NCI-H526 (cell line): ENCODE data around the gene TRAF7.
A peak's percentile ranks its signal among the peaks of the same experiment; 100 is the strongest.

Source experiments
- DNase-seq, 2 experiments: peaks; one replicate each; lab custom pipeline; 2025; lab: John Stamatoyannopoulos, UW

TRAF7 gene

GRCh38 chr16:2147981-2148671 is 7.5 kb upstream of the TRAF7 start, which contains the start of gene RAB26:
Gene RAB26, plus strand, starts transcription at chr16:2148625. Its CDS starts 159 bp downstream, at chr16:2148784.
- DNase-seq, result peak in 1 of 2 experiments; percentile 72

- peak in 1 of 2 experiments; percentile 42 for DNase-seq
Observed at GRCh38 chr16:2148714-2149629, 6.6 kb upstream of the TRAF7 start.

DNA sequence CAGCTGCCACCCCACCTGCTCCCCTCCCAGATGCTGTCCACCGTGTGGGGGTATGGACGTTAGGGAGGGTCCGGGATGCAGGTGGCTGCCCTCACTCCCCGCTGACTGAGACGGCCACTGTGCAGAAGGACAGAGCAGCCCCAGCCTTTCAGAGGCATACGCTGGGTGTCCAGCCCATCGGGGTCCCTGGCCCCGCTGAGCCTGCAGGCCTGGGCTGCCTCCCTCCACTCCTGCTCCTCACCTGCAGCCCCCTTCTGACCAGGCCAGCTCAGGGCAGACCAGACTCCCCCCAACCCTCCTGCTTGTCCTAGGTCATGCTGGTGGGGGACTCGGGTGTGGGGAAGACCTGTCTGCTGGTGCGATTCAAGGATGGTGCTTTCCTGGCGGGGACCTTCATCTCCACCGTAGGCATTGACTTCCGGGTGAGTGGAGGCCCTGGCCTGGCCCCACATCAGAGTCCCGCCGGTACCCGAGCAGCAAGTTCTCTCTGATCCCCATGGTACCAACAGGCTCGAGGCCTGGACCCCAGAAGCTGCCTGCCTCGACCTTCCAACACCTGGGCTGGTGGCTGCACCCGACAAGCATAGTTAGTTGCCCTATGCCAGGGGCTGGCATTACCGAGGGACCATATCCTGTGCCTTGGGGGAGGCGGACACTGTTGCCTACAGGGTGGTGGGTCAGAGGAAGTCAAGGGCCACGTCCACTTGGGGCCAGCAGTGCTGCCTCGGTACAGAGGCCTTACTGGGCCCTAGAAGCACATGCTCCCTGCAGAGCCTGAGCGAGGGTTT is 5.8 kb upstream of the TRAF7 start:
- DNase-seq, result no peak

DNA sequence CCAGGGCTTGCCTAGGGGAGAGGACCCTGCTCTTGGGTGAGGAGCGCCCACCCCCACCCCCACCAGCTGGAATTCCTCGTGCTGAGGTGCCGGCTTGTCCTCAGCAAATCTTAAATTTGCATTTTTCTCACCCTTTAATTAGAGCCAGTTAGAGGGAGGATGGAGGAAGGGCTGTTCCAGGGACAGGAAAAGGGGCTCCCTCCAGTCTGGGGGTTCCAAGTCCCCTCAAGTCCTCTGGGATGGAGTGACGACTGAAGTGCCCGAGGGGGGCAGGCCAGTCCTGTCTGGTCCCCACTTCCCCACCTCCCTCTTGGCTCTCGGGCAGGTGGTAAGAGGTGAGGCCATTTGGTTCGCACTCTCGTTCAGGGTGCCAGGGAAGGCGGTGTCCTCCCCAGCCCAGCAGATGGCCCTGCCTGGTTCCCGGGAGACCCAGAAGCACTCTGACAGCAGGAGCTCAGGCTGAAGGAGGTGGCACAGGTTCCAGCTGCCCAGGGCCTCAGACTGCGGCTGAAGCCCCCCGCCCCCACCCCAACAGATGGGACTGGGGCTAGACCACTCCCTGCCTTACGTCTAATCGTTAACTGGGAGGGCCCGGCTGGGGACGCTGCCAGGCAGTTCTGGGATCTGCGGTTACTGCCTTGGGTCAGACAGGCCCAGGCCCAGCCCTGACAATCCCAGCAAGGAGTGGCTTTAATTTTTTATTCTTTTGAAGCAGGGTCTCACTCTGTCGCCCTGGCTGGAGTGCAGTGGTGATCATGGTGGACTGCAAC is 5.0 kb upstream of the TRAF7 start:
- DNase-seq, result peak in 1 of 2 experiments; percentile 38

DNA sequence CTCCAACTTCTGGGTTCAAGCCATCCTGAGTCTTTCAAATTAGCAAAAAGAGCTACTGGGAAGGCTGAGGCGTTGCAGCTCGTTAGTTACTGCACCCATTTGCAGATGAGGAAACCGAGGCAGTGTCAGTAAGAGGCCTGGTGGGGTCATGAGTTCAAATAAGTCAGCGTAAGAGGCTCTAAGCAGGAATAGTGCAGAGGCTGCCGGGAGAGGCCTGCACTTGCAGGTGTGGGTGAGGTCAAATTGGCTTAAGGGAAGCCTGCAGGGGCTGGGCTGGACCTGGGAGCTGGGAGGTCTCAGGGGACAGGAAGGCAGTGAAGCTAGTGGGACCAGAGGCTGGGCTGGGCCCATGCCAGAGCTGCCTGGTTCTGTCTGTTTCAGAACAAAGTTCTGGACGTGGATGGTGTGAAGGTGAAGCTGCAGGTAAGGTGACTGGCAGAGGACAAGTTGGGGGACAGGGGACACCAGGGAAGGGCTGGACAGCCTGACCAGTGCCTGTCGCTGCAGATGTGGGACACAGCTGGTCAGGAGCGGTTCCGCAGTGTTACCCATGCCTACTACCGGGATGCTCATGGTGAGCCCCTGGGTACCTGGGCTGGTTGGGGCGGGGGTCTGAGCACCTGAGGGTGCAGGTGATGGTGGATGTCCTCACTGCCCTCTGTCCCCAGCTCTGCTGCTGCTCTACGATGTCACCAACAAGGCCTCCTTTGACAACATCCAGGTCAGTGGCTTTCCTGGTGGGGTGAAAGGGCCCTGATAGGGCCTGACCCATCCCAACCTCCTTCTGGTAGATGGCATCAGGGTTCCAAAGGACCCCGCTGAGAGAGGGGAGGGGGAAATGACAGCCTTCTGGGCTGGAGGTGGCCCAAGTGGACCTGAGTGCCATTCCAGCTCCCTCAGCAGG is 4.1 kb upstream of the TRAF7 start:
- no peak for DNase-seq

- no peak for DNase-seq
Observed at GRCh38 chr16:2152695-2153506, 2.7 kb upstream of the TRAF7 start.

- no peak for DNase-seq
Observed at GRCh38 chr16:2154533-2155090, 970 bp upstream of the TRAF7 start.

GRCh38 chr16:2155977-2156848 is 631 bp downstream of the TRAF7 start:
- no peak for DNase-seq

DNA sequence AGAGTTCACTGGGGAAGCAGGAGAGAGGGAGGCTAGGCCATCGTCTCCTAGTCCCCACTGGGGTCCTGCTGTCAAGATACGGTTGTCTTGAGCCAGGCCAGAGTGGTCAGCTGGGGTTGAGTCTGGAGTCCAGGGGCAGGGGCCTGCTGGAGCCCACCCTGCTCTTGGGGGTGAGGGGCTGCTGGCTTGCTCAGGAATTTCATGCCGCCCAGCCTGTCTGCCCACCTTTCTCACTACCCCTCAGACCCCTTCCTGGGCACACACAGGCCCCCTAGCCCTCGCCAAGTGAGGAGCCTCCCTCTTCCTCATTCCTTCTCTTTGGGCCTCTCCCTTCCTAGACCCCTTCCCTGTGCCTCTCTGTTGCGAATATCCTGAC is 1.3 kb downstream of the TRAF7 start:
- DNase-seq, result no peak

DNA sequence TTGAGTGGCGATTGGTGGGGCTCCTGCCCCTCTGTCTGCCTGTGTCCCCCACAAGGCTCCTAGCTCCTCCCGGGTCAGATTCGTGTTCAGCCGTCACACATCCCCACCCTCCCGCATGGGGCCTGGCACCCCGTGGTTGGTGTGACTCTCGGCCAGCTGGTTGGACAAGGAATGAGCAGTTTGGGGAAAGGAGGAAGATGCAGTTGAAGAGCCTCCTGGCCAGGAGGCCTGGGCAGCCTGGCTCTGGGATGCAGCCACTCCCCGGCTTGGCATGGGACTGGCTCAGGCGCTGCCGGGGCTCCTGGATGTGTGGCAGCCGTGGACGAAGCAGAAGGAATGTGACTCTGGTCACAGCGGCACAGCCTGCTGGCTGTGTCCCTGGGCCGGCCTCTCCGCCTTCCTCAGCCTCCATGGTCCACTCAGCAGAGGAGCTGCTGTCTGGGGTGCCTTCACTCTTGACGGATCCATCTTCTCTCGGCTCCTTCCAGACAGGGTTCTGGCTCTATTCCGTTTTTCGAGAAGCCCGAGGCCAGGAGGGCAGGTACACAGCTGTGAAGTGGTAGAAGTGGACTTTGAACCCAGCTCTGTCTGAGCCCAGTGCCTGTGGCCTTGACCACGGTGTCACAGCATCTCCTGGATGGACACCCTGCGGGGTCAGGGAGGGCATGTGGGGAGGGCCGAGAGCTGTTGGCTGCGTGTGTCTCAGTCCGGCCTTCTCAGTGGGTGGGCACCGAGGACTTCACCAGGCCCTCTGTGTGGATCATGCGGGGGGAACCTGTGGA is 2.1 kb downstream of the TRAF7 start:
- DNase-seq, result no peak

DNA sequence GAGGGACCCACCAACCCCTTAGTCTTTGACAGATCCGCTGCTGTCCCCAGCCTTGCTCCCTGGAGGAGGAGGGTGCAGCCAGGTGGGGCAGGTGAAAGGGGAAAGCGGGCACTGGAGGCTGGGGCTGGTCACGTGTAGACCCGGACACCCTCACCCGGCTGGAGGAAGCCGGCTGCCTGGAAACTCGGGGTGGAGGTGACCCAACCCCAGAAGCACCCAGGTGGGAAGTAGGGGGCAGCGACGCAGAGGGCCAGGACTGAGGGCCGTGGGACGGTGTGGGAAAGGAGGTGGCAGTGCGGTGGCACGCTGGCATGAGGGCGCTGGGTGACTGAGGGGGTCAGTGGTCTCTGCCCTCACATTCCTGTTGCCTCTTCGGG is 2.7 kb downstream of the TRAF7 start:
- DNase-seq, result no peak

DNA sequence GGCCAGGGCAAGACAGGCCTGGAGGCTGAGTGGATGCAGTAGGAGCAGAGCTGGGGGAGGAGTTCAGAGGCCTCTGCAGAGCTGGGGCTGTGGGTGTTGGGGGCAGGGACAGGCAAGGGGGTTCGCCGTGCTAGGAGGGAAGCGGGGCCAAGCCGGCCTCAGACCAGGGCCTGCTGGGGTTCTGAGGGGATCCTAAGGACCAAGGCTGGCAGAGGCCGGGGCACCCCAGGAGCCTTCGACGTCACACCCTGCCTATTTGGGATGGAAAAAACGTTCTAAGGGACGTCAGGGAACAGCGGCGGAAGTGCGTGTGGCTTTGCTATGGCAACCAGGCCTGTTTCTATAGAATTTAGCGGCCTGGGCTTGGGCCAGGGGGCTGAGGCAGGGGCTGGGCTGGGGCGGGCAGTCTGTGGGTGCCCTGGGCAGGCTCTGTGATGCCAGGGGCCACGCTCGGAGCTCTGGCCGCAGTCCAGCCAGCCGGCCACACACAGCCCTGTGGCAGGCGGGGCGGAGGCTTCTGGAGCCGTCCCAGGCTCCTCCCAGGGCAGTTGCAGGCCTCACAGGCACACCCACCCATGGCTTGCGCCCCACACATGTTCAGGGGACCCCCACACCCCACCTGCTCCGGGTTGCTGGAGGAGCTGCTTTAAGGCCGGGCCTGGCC is 3.7 kb downstream of the TRAF7 start:
- DNase-seq, result no peak

- DNase-seq, result no peak
Observed at GRCh38 chr16:2160915-2161551, 5.5 kb downstream of the TRAF7 start.

- no peak for DNase-seq
Observed at GRCh38 chr16:2161911-2162310, 6.3 kb downstream of the TRAF7 start.

DNA sequence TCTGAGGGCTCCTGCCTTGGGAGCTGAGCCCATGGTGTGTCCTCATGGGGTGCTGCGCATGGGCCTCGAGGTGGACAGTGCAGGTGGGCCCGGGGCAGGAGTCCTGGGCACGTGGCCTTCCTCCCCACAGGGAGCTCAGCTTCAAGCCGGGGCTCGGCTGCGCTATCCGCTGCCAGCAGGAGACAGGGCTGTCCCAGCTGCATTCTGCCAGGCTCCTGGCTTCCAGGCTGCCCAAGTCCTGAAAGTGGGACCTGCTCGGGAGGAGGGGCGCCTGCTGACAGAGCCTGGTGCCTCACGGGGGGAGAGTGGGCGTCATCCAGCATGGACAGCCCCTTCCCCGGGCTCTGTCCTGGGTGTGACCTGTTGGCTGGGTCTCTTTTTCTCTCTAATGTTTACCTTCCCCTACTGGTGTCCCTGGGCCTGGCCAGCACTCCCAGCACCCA is 7.1 kb downstream of the TRAF7 start:
- DNase-seq, result no peak

GRCh38 chr16:2163211-2163881 is 7.8 kb downstream of the TRAF7 start:
- no peak for DNase-seq
